ENCODE results near the gene CCDC138. TPM values are rescaled to one million over a fixed set of nuclear protein-coding genes. Genes with fewer than 3 reads are reported as not detected.

CCDC138 gene
- total and polyA plus RNA-seq, 7 donors: 0.39 to 2.4 (median 1.5) TPM

- H3K27me3 ChIP-seq (ENCODE audit: insufficient read depth in 3 of 3, low read length in 2 of 3): no peaks in the 10 kb centered on the region
- DNase-seq: no peak
- H3K4me1 ChIP-seq: no peaks in the 10 kb centered on the region
- H3K27ac ChIP-seq: no peak overlapping the region
- H3K4me3 ChIP-seq: no peak overlapping the region
- WGBS, 3 donors: 96 to 98% (median 97%) methylated on average over 1 of the region's 1 CpG
- peaks cover 0 to 38% of the 10 kb centered on the region in 2 donors for H3K36me3 ChIP-seq (ENCODE audit: insufficient read depth in 1 of 2, low read depth in 1 of 2)
- peaks cover 9% of the 10 kb centered on the region for H3K9me3 ChIP-seq
- no peak for ATAC-seq
- intact Hi-C loops (cut with DNase I): no loop called here
- no peak for TF ChIP-seq CTCF (IDR thresholded peaks at IDR 0.05)
These were observed 27.2 kb downstream of the CCDC138 start for GRCh38 chr2:108813732-108814131.

- TF ChIP-seq CTCF (IDR thresholded peaks at IDR 0.05): no peak
- intact Hi-C loops (cut with DNase I): no loop called here
- Histone ChIP-seq H3K27me3 (ENCODE audit: insufficient read depth in 3 of 3, low read length in 2 of 3) (no peaks in the 10 kb centered on the region), H3K9me3 (peaks cover 2% of the 10 kb centered on the region), H3K4me3 (no peak overlapping the region), H3K36me3 (ENCODE audit: insufficient read depth in 1 of 2, low read depth in 1 of 2) (peaks cover 0 to 24% of the 10 kb centered on the region in 2 donors), H3K27ac (no peak overlapping the region), H3K4me1 (no peaks in the 10 kb centered on the region)
- DNase-seq: no peak
- 97 to 100% (median 98%) methylated on average over 2 of the region's 2 CpGs for whole genome bisulfite sequencing, 3 donors
- no peak for ATAC-seq
These were observed 33.9 kb downstream of the CCDC138 start for GRCh38 chr2:108820482-108820881.

- Histone ChIP-seq H3K4me3 (no peak overlapping the region), H3K27ac (no peak overlapping the region), H3K27me3 (ENCODE audit: insufficient read depth in 3 of 3, low read length in 2 of 3) (no peaks in the 10 kb centered on the region), H3K9me3 (peaks cover 2% of the 10 kb centered on the region), H3K36me3 (ENCODE audit: insufficient read depth in 1 of 2, low read depth in 1 of 2) (no peaks in the 10 kb centered on the region), H3K4me1 (no peaks in the 10 kb centered on the region)
- 95 to 100% (median 100%) methylated on average over 1 of the region's 1 CpG for WGBS, 3 donors
- DNase-seq (no peak), ATAC-seq (no peak)
- TF ChIP-seq CTCF (IDR thresholded peaks at IDR 0.05): no peak
- intact Hi-C loops (cut with DNase I): no loop called here
These were observed 36.7 kb downstream of the CCDC138 start for GRCh38 chr2:108823286-108823685.

- WGBS, 3 donors: 93 to 96% (median 95%) methylated on average over 5 of the region's 5 CpGs
- no peak overlapping the region for H3K4me3 ChIP-seq
- H3K36me3 ChIP-seq (ENCODE audit: insufficient read depth in 1 of 2, low read depth in 1 of 2): no peaks in the 10 kb centered on the region
- peaks cover 2% of the 10 kb centered on the region for H3K9me3 ChIP-seq
- no peaks in the 10 kb centered on the region for H3K27me3 ChIP-seq (ENCODE audit: insufficient read depth in 3 of 3, low read length in 2 of 3)
- H3K27ac ChIP-seq: no peak overlapping the region
- no peak for DNase-seq
- intact Hi-C loops (cut with DNase I): no loop called here
- H3K4me1 ChIP-seq: no peaks in the 10 kb centered on the region
- TF ChIP-seq CTCF (IDR thresholded peaks at IDR 0.05): no peak
- ATAC-seq: no peak
These were observed 37.9 kb downstream of the CCDC138 start for GRCh38 chr2:108824316-108825070.

GRCh38 chr2:108825254-108825653, 38.7 kb downstream of the CCDC138 start:
- no peak for TF ChIP-seq CTCF (IDR thresholded peaks at IDR 0.05)
- Histone ChIP-seq H3K4me3 (no peak overlapping the region), H3K27me3 (ENCODE audit: insufficient read depth in 3 of 3, low read length in 2 of 3) (no peaks in the 10 kb centered on the region), H3K36me3 (ENCODE audit: insufficient read depth in 1 of 2, low read depth in 1 of 2) (no peaks in the 10 kb centered on the region), H3K4me1 (no peaks in the 10 kb centered on the region), H3K27ac (no peak overlapping the region), H3K9me3 (peaks cover under 1% of the 10 kb centered on the region)
- ATAC-seq: no peak
- 71 to 81% (median 73%) methylated on average over 4 of the region's 4 CpGs for WGBS, 3 donors
- intact Hi-C loops (cut with DNase I): no loop called here
- DNase-seq: no peak

Data from psoas muscle (tissue), 8 donors.